ENCODE results near the gene TMEFF2. TPM values are rescaled to one million over a fixed set of nuclear protein-coding genes. Genes with fewer than 3 reads are reported as not detected.

TMEFF2 gene
- total RNA-seq, 4 donors from 2014 or later, result 1.5 TPM; not detected in 3

- TF ChIP-seq POLR2A (IDR thresholded peaks at IDR 0.05) (no peak), CTCF (IDR thresholded peaks at IDR 0.05) (no peak)
- intact Hi-C loops (cut with DNase I; ENCODE audit: low total_unique reads), result no loop called here
- Histone ChIP-seq H3K4me1 (no peaks in the 10 kb centered on the region), H3K9me3 (no peaks in the 10 kb centered on the region), H3K36me3 (no peaks in the 10 kb centered on the region), H3K27ac (no peak overlapping the region), H3K4me3 (no peak overlapping the region), H3K27me3 (no peaks in the 10 kb centered on the region)
- DNase-seq, result no peak
Observed at GRCh38 chr2:191983186-191983585, 211.5 kb downstream of the TMEFF2 start.

- TF ChIP-seq POLR2A (IDR thresholded peaks at IDR 0.05), result no peak
- no peak for TF ChIP-seq CTCF (IDR thresholded peaks at IDR 0.05)
- H3K4me1 ChIP-seq, result no peaks in the 10 kb centered on the region
- no peaks in the 10 kb centered on the region for H3K27me3 ChIP-seq
- no peaks in the 10 kb centered on the region for H3K36me3 ChIP-seq
- H3K4me3 ChIP-seq, result no peak overlapping the region
- H3K9me3 ChIP-seq, result no peaks in the 10 kb centered on the region
- intact Hi-C loops (cut with DNase I; ENCODE audit: low total_unique reads), result no loop called here
- no peak overlapping the region for H3K27ac ChIP-seq
- no peak for DNase-seq
Observed at GRCh38 chr2:191981706-191982105, 213.0 kb downstream of the TMEFF2 start.

GRCh38 chr2:191980483-191980882, 214.2 kb downstream of the TMEFF2 start:
- no peaks in the 10 kb centered on the region for H3K4me1 ChIP-seq
- H3K9me3 ChIP-seq, result no peaks in the 10 kb centered on the region
- H3K36me3 ChIP-seq, result no peaks in the 10 kb centered on the region
- H3K27me3 ChIP-seq, result no peaks in the 10 kb centered on the region
- no peak overlapping the region for H3K4me3 ChIP-seq
- H3K27ac ChIP-seq, result no peak overlapping the region
- TF ChIP-seq CTCF (IDR thresholded peaks at IDR 0.05) (no peak), POLR2A (IDR thresholded peaks at IDR 0.05) (no peak)
- DNase-seq, result no peak
- intact Hi-C loops (cut with DNase I; ENCODE audit: low total_unique reads), result no loop called here

- Histone ChIP-seq H3K4me1 (no peaks in the 10 kb centered on the region), H3K27ac (no peak overlapping the region), H3K36me3 (no peaks in the 10 kb centered on the region), H3K9me3 (no peaks in the 10 kb centered on the region), H3K27me3 (no peaks in the 10 kb centered on the region), H3K4me3 (no peak overlapping the region)
- DNase-seq, result no peak
- intact Hi-C loops (cut with DNase I; ENCODE audit: low total_unique reads), result no loop called here
- TF ChIP-seq POLR2A (IDR thresholded peaks at IDR 0.05) (no peak), CTCF (IDR thresholded peaks at IDR 0.05) (no peak)
Observed at GRCh38 chr2:191979221-191979730, 215.5 kb downstream of the TMEFF2 start.

- Histone ChIP-seq H3K27me3 (no peaks in the 10 kb centered on the region), H3K9me3 (no peaks in the 10 kb centered on the region), H3K4me3 (no peak overlapping the region), H3K4me1 (no peaks in the 10 kb centered on the region), H3K27ac (no peak overlapping the region), H3K36me3 (no peaks in the 10 kb centered on the region)
- intact Hi-C loops (cut with DNase I; ENCODE audit: low total_unique reads), result no loop called here
- no peak for DNase-seq
- TF ChIP-seq POLR2A (IDR thresholded peaks at IDR 0.05) (no peak), CTCF (IDR thresholded peaks at IDR 0.05) (no peak)
Observed at GRCh38 chr2:191977754-191978153, 217.0 kb downstream of the TMEFF2 start.
